ENCODE measurements around the gene C11orf24.
"Not testable (repeated sequence)": the region's sequence is repeated elsewhere in the genome, so short reads cannot be mapped to it uniquely, and the experiment has no call there.

The C11orf24 gene

DNA sequence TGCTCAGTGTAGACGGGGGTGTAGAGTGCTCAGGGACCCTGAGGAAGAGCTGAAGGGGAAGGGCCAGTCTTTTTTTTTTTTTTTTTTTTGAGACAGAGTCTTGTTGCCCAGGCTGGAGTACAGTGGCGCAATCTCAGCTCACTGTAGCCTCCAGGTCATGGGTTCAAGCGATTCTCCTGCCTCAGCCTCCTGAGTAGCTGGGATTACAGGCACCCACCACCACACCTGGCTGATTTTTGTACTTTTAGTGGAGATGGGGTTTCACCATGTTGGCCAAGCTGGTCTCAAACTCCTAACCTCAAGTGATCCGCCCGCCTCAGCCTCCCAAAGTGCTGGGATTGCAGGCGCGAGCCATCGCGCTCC lies 27.7 kb upstream of the C11orf24 start:
- not testable (repeated sequence) for DNase-seq (ENCODE audit: low read depth in 2 of 2)

DNA sequence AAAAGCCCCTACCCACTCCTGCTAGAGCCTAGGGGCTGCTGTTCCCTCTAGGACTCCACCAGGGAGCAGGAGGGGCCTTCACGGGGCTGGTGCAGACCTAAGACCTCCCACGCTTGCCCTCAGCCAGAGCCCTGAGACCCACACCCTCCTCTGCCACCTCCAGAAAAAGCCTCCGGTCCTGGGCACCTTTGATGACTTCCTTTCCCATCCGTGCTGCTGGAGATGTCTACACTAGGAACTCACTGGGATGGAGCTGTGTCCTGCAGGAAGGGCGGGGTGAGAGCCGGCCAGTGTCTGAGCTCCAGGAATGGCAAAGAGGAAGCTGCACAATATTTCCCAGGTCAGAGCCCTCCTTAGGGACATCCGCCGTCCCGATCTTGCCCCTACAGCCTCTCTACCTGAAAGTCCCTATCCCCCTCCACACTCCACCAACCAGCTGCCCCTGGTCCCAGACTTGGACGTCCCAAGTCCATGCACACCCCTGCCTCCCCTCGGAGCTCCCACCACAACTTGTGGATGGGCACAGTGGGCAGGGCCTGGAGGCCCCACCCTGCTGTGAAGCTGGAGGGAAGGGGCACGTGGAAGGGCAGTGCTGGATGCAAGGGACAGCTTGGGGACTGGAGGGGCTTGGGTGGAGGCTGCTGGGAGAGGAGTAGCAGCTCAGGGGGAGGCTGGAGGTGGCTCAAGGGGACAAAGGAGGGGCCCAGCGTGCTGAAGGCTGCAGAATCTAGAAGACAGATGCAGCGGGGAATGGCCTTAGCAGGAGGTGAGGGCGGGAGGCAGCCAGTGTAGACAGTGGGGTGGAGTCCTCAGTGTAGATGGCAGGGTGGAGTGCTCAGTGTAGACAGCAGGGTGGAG lies 27.1 kb upstream of the C11orf24 start:
- no peak for DNase-seq (ENCODE audit: low read depth in 2 of 2)

DNA sequence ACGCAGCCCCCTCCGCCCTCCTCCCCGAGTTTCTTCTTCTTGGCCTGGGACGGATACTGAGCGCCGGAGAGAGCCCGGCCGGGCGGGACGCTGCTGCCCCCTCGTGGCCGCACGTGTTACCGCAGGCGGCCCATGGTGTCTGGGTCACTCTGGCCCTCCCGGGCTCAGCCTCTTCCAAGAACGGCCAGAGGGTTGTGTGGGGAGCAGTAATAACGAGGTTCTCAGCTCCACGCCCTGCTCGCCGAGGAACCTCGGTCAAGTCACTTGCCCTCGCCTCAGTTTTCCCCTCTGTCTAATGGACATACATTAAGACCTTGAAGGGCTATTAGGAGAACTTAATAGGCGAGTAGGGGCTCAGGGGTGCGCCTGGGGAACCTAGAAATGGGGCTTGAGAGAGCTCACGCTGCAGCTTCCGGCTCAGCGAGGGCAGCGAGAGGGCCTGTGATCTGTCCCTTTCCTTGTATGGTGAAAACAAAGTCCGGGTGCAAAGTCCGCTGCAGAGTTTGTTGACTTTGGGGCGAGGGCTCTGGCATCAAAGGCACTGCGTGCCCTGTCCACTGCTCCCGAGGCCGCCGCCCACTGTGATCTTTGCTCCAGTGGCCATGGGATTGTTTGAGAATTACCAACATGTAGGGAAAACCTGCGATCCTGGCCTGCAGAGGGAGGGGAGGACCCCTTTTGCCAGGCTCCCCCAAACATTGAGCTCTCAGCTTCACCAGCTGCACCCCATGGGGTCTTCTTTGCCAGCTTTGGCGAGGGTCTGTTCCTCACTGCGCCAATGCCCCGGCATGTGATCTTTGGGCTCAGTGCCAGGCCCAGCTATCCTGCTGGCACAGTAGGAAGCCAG lies 26.3 kb upstream of the C11orf24 start:
- peak in 1 of 2 experiments; percentile 21 for DNase-seq (ENCODE audit: low read depth in 2 of 2)

DNA sequence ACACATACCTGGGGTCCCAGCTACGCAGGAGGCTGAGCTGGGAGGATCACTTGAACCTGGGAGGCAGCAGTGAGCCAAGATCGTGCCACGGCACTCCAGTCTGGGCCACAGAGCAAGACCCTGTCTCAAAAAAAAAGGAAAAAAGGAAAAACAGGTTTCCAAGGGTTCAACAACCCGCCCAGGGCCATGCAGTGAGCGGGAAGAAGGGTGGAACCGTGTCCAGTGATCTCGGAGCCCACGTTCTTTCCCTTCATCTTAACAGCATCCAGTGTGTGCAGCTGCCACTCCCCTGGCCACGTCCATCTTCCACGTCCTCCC lies 25.7 kb upstream of the C11orf24 start:
- no peak for DNase-seq (ENCODE audit: low read depth in 2 of 2)

DNA sequence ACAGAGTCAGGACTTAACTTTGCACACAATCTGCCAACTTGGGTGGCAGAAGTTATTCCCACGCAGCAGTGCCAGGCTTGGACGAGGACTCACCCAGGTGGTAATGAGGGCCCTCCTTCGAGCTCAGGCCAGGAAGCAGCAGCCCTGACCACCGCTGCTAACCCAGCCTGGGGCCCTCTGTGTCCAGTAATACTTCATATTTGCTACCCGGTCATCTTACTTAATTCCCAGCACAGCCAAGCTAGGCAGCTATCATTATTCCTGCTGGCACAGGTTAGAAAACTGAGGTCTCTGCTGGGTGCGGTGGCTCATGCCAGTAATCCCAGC lies 25.2 kb upstream of the C11orf24 start:
- no peak for DNase-seq (ENCODE audit: low read depth in 2 of 2)

DNA sequence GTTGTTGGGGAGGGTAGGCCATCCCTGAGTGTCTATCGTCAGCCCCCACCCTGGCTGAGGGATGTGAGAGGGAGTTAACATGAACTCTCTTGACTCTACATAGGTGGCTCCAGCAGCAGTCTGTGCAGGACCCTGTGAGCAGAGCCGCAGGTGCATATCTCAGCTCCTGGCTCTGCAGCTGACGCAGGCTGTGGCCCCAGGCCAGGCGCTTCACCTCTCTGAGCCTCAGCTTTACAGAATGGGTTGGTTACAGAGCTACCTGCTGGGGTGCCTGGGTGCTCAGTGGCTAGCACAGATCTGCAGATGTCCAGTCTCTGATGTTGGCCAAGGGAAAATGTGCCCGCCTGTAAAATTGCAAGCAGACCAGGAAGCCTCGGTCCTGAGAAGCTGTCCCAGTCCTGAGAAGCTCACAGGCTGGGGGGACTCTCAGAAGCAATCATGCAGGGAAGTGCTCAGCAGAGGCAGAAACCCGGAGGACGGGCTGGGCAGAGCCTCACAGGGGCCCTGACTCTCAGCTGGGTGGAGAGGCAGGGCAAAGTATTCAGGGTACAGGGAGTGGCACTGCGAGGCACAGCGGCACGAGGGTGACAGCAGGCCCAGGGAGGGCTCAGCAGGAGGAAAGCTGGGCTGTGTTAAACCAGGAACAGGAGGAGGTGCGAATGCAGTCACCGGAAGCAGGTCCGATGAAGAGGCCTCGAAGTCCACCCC lies 24.7 kb upstream of the C11orf24 start:
- no peak for DNase-seq (ENCODE audit: low read depth in 2 of 2)

DNA sequence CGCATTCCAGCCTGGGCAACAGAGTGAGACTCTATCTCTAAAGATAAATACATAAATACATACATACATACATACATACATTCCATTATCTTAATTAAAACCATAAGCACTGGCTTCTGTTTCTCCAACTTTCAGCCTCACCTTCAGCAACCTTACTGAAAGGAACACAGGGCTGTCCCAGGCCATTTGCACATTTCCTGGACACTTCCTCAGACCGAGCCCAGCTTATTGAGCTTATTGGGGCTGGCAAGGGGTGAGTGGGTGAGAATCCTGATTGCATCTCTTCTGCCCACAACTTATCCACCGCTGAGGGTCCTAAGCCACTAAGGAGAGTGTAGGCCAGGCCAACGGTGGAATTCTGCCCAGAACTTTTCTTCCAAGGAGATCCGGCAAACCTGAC lies 24.2 kb upstream of the C11orf24 start:
- no peak for DNase-seq (ENCODE audit: low read depth in 2 of 2)

DNA sequence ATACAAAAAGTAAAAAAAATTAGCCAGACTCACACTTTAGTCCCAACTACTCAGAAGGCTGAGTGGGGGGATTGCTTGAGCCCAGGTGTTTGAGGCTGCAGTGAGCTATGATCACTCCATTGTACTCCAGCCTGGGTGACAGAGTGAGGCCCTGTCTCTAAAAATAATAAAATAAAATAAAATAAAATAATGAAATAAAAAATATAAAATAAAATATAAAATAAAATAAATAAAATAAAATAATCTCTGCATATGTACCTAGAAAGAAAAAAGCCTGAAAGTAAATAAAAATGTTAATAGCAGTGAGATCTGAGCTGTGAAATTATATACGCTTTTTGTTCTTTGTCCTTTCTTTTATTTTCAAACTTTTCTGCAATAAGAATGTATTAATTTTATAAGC lies 23.5 kb upstream of the C11orf24 start:
- no peak for DNase-seq (ENCODE audit: low read depth in 2 of 2)

DNA sequence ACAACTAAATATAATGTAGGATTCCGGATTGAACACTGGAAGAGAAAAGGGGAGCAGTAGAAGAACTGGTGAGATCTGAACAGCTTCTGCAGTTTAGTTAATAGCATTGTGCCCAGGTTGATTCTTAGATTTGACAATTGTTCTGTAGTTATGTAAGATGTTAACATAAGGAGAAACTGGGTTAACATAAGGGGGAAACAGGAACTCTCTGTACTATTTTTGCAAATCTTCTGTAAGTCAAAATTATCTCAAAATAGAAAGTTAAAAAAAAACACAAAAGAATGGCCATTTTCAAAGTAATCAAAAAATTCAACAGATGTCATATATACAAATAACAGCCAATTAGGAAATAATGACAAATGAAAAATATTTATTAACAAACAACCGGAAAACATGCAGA lies 21.9 kb upstream of the C11orf24 start:
- no peak for DNase-seq (ENCODE audit: low read depth in 2 of 2)

DNA sequence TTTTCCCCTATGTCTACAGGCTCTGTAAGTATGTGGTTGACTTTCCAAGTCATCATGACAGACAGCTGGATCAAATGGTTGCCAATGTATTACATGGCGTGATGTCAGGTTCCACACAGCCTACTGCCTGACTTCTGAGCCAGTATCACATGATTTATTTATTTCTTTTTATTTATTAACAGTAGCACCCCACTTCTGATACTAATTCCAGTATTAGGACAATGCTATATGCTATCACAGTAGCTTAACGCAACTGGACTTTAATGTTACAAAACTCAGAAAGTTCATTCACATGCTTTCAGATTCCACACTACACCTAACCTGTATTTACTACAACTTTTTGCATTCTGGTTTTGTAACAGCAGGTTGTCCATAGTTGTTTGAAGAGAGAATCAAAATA lies 17.7 kb upstream of the C11orf24 start:
- no peak for DNase-seq (ENCODE audit: low read depth in 2 of 2)

DNA sequence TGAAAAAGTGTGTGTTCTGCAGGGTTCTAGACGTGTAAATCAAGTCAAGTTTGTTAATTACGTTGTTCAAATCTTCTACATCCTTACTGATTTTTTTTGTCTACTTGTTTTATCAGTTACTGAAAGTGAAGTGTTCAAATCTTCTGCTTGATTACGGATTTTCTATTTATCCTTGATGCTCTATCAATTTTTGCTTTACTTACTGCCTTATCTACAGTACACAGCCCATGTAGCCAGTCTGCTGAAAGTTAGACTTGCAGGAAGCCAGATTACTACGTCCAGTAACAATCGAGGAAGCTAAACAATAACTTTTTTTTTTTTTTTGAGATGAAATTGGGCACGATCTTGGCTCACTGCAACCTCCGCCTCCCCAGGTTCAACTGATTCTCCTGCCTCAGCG lies 15.6 kb upstream of the C11orf24 start:
- no peak for DNase-seq (ENCODE audit: low read depth in 2 of 2)

DNA sequence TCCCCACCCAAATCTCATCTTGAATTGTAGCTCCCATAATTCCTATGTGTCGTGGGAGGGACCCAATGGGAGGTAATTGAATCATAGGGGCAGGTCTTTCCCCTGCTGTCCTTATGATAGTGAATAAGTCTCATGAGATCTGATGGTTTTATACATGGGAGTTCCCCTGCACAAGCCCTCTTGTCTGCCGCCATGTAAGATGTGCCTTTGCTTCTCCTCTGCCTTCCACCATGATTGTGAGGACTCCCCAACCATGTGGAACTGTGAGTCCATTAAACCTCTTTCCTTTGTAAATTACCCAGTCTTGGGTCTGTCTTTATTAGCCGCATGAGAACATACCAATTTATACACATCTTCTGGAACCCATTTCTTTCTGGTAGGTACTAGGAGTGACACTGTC lies 12.8 kb upstream of the C11orf24 start:
- not testable (repeated sequence) for DNase-seq (ENCODE audit: low read depth in 2 of 2)

DNA sequence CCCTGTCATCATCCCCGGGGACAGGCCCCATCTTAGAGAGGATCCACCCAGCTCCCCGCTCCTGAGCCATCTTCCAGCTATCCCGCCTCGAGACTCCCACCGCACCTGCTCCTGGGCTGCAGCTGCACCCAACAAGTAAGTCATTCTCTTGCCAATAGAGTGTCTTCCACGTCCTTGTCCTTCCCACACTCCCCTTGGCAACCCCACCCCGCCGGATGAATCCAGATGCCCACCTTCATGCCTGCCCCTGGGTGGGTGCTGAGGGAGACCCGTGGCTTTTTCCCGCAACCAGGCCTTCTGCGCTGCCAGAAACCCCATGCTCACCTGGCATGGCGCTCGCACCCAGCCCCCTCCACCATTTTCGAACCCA lies 11.1 kb upstream of the C11orf24 start:
- no peak for DNase-seq (ENCODE audit: low read depth in 2 of 2)

DNA sequence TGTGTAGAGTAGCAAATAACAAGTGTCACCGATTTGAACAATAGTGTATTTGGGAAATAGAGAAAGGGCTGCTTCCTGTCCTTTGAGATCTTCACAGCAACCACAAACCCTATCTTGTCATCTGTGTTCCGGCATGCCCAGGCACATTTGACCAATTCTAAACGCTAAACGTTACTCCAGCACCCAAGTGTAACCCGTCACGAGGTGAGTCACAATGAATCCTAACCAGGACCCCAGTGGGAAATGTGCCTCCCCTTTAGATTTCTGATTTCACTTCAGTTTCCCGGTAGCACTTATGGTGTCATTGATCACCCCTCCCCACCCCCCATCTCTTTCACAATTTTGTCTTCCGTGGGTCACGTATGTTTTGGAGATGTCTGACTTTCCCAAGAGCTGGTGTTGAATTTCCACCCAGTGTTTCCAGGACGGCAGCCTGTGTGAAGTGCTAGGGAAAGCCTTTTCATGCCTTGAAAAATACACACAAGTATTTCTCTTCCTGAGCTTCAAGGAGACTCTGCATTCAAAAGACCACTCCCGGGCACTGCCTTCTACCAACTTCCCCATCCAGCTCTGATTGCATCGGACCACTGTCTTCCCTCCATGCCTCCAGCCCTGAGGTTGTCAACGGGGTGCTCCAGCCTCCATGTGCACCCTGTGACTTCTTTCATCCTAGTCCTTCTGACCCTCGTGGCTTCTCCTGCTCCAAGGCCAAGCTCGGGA lies 10.5 kb upstream of the C11orf24 start:
- DNase-seq (ENCODE audit: low read depth in 2 of 2), result no peak

DNA sequence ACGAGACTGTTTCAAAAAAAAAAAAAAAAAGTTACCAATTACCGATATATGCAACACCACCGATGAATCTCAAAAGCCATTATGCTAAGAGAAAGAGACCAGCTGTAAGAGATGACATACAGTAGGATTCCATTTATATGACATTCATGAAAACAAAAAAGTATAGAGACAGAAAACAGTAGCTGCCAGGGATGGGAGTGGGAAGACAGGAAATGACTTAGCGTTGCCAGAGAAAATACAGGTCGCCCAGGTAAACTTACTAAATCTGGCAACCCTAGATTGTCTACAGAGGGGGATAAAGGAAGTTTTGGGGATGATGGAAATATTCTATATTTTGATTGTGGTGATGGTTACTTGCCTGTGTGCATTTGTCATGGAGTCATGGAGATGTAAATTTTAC lies 7.9 kb upstream of the C11orf24 start:
- no peak for DNase-seq (ENCODE audit: low read depth in 2 of 2)

DNA sequence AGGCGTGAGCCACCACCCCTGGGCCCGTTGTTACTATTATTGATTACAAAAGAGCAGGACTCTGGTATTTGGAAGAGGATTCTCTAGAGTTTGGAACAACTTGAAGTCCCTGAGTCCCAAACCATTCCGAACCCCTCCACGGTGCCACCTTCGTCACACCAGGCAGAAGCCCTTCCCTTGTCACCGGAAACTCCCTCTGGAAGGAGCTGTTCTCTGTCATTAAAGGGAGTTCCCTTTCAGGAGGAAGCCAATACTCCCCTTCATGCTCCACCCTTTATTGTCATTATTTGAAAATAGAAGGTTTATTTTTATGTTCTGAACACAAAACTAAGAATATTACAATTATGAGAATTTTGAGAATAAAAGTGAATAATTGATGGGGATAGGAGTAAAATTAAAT lies 5.1 kb upstream of the C11orf24 start:
- DNase-seq (ENCODE audit: low read depth in 2 of 2), result no peak

DNA sequence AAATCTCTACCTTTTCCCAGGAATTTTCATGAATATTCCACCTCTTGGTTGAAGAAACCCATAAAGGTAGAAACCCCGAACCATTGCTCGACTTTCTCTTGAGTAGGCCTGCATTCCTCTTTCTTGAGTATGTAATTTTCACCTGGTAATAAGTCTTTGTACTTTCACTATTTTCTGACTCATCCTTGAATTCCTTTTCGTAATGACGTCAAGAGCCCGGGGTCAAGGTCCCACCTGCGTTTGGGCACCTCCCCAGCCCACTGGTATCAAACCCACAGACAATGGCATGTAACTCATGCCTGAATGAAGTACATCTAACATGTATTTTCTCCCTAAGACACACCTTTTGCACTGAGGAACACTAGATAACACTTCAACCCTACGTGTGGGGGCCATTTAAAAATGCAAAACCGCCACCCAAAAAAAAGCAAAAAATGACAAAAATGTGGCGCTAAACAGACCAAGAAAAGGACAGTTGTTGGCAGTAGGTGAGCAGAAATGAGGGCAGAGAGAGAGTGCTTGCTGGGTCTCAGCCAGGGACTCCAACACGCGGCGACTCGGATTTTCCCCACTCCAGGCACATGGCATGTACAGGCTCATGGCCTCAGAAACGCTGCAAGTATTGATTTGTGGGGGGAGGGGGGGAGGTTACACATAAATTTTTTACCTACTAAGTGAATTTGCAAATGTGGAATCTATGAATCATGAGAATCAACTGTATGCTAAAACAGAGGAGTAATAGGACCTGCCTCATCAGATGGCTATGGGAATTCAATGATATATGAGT lies 4.1 kb upstream of the C11orf24 start:
- no peak for DNase-seq (ENCODE audit: low read depth in 2 of 2)

DNA sequence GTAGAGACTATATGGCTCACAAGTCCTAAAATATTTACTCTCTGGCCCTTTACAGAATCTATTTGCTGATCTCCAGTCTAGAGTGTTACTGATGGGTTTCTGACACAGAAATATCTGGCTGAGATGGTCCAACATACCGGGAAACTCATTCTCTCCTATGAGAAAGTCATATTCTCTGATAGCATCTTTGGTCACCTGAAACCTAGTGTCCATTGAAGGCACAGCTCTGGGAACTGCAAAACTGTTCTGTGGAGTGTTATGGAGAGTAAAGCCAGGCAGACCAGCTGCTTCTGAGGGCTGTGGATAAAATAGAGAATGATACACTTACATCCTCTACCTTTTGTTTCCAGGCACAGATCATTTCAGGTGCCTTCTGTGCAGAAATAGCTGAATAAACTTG lies 2.5 kb upstream of the C11orf24 start:
- no peak for DNase-seq (ENCODE audit: low read depth in 2 of 2)

DNA sequence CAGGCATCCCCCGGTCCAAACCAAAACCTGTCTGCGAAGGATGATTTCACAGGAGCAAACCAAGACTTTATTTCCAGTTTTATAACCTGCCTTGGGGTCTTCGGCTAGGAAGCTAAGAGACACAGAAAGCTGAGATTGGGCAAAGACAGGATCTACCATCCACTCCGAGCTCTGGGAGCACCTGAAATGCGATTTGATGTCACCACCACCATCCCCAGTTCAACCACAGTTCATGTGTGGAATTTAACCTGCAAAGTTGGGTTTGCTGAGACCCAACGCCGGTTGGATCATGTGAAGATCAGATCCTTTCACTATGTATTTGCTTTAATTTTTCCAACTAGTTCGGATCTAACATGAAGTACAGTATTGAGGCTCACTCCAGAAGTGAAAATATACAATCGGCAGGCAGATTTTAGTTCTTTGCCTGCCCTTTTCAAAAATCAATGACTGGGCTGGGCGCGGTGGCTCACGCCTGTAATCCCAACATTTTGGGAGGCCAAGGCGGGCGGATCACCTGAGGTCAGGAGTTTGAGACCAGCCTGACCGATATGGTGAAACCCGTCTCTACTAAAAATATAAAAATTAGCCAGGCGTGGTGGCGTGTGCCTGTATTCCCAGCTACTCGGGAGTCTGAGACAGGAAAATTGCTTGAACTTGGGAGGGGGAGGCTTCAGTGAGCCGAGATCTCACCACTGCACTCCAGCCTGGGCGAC lies 1.4 kb upstream of the C11orf24 start:
- DNase-seq (ENCODE audit: low read depth in 2 of 2), result no peak

DNA sequence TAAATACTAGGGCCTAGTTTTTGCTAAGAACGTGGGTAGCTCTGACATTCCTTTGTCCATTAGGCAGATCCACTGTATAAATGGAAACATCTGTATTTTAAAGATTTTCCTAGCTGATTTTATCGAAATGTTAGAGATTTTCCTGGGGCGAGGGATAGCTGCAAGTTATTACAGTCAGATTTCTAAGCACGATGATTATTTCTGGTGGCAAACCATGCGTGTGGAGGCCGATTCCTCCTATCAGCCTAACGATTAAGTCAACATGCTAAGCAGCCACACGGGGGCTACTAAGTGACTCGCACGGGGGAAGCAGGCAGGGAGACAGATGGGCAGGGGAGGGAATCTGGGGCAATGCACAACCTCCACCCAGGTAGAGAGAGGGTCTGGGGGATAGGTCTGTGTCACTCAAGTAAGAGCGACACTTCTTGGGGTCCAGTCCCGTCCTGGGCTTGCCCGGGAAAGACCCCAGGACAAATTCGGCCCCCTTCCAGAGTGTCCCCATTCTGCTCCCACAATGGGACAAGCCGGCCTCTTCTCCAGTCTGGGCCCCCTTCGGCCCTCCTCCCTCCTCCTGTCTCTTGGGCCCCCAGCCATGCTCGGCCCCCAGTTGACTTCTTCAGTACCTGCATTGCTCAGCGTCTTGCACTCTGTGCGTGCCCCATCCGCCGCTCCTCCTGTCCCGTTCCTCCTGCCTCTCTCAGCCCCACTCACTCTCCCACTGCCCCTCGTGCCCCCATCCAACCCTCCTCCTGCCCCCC lies 571 bp downstream of the C11orf24 start:
- DNase-seq (ENCODE audit: low read depth in 2 of 2), result peak; percentile 57 to 61
